Neutrophil (primary cell): ENCODE measurements around the gene KCNC4.

Experiments
- H3K27ac ChIP-seq: fragments of 200-600 bp; sonication (generic); 2 replicates; pipeline ENCODE4 v1.5.1; 2016; ENCODE audit warnings: mild to moderate bottlenecking, moderate library complexity
- H3K27me3 ChIP-seq: fragments of 200-600 bp; sonication (generic); 2 replicates; pipeline ENCODE4 v1.6.0; 2016; ENCODE audit warnings: mild to moderate bottlenecking
- H3K36me3 ChIP-seq: fragments of 200-600 bp; sonication (generic); 2 replicates; pipeline ENCODE4 v1.5.1; 2017
- H3K4me1 ChIP-seq, 2 experiments: fragments of 200-600 bp in 1 of 2; sonication (generic) in 1 of 2; 1 replicate in 1 of 2; 2 replicates in 1 of 2; pipeline versions ENCODE4 v1.5.1 to v1.6.1; 2013 to 2016; ENCODE audit warnings: low read depth in 1 of 2, low read length in 1 of 2, mild to moderate bottlenecking in 1 of 2, moderate library complexity in 1 of 2; ENCODE audit not compliant: control insufficient read depth in 1 of 2, insufficient read depth in 1 of 2
- H3K4me3 ChIP-seq, 2 experiments: fragments of 200-600 bp in 1 of 2; sonication (generic) in 1 of 2; 1 replicate in 1 of 2; 2 replicates in 1 of 2; pipeline ENCODE4 v1.5.1; 2013 to 2016; ENCODE audit warnings: low read depth in 1 of 2, low read length in 1 of 2, mild to moderate bottlenecking in 1 of 2, moderate library complexity in 1 of 2
- H3K9me3 ChIP-seq: fragments of 200-600 bp; sonication (generic); 2 replicates; pipeline ENCODE4 v1.5.1; 2016
- TF ChIP-seq, protein P1 (sequence below): fragments of 200-600 bp; sonication (generic); IDR thresholded peaks from 2 replicates; pipeline ENCODE4 v1.5.1; 2016; ENCODE audit warnings: antibody characterized with exemption

KCNC4 gene

DNA sequence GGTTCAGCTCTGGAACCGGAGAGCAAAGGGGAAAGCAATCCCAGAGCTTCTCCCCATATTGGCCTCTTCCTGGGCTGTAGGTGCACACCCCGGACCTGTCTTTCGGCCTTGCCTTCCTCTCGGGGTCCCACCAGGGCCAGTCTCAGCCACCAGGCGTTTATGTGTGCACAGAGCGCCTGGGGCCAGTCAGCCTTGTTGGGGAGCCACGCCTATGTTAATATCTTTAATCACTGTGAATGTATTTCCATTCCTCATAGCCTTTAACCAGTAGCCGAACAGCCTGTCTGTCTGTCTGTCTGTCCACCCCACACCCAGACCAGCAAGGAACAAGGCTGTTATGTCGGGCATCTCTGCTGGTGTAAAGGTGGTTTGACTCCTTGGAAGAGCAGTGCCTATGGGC lies 18.8 kb downstream of the KCNC4 start:
- H3K27ac ChIP-seq, result peak overlapping the region; percentile 13
- H3K36me3 ChIP-seq, result no peaks in the 10 kb centered on the region
- TF ChIP-seq, protein P1, sequence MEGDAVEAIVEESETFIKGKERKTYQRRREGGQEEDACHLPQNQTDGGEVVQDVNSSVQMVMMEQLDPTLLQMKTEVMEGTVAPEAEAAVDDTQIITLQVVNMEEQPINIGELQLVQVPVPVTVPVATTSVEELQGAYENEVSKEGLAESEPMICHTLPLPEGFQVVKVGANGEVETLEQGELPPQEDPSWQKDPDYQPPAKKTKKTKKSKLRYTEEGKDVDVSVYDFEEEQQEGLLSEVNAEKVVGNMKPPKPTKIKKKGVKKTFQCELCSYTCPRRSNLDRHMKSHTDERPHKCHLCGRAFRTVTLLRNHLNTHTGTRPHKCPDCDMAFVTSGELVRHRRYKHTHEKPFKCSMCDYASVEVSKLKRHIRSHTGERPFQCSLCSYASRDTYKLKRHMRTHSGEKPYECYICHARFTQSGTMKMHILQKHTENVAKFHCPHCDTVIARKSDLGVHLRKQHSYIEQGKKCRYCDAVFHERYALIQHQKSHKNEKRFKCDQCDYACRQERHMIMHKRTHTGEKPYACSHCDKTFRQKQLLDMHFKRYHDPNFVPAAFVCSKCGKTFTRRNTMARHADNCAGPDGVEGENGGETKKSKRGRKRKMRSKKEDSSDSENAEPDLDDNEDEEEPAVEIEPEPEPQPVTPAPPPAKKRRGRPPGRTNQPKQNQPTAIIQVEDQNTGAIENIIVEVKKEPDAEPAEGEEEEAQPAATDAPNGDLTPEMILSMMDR, result no peak
- H3K4me1 ChIP-seq, result peaks cover 33 to 48% of the 10 kb centered on the region in 2 experiments
- no peak overlapping the region for H3K4me3 ChIP-seq
- H3K9me3 ChIP-seq, result no peaks in the 10 kb centered on the region
- no peaks in the 10 kb centered on the region for H3K27me3 ChIP-seq

DNA sequence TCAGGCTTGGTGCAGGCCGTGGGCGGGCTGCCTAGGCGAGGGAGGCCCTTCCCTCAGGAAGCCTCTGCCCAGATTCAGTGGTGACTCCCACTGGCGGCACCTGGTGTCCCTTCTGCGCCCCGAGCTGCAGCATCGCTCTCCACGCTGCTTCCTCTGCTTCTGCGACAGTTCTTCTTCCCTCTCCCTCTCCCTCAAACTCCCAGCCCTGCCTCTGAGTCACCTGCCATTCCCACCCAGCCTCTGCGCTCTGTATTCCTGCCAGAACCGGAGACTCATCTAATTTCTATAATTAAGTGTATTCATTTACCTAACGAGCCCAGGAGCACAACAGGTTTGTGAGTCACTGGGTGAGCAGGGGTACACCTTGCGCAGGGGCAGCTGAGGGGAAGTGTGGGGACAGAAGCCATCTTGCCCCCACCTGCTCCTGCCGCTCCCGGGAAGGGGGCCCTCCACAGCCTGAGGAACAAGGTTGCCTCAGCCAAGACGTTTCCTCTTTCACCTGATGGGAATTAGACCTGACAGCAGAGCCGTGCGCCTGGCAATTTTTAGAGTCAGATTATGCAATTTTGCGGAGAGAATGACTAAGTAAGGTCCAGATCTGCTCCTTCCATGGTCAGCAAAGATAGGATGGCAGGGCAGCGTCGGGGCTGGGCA lies 19.4 kb downstream of the KCNC4 start:
- H3K27ac ChIP-seq, result peak overlapping the region; percentile 48
- TF ChIP-seq, protein P1, result no peak

GRCh38 chr1:110230381-110231199 lies 20.5 kb downstream of the KCNC4 start:
- no peaks in the 10 kb centered on the region for H3K27me3 ChIP-seq
- H3K4me3 ChIP-seq, result peak overlapping the region in 1 of 2 experiments; percentile 28
- TF ChIP-seq, protein P1, result no peak
- peaks cover 47 to 65% of the 10 kb centered on the region in 2 experiments for H3K4me1 ChIP-seq
- no peaks in the 10 kb centered on the region for H3K36me3 ChIP-seq
- H3K27ac ChIP-seq, result no peak overlapping the region
- H3K9me3 ChIP-seq, result no peaks in the 10 kb centered on the region

More for the DNA sequence above, 19.4 kb downstream of the KCNC4 start:
- H3K9me3 ChIP-seq, result no peaks in the 10 kb centered on the region
- H3K4me1 ChIP-seq, result peaks cover 39 to 54% of the 10 kb centered on the region in 2 experiments
- H3K4me3 ChIP-seq, result peak overlapping the region; percentile 8 to 28
- H3K36me3 ChIP-seq, result no peaks in the 10 kb centered on the region
- H3K27me3 ChIP-seq, result no peaks in the 10 kb centered on the region

GRCh38 chr1:110233861-110234260 lies 23.7 kb downstream of the KCNC4 start:
- peak overlapping the region in 1 of 2 experiments; percentile 10 for H3K4me3 ChIP-seq
- peak overlapping the region; percentile 21 for H3K27ac ChIP-seq
- H3K36me3 ChIP-seq, result no peaks in the 10 kb centered on the region
- H3K4me1 ChIP-seq, result peaks cover 58 to 73% of the 10 kb centered on the region in 2 experiments
- H3K27me3 ChIP-seq, result no peaks in the 10 kb centered on the region
- H3K9me3 ChIP-seq, result no peaks in the 10 kb centered on the region
- TF ChIP-seq, protein P1, result no peak

- Histone ChIP-seq H3K27ac (no peak overlapping the region), H3K4me1 (peaks cover 54 to 68% of the 10 kb centered on the region in 2 experiments)
- TF ChIP-seq, protein P1, result no peak
Measured at GRCh38 chr1:110234691-110235090, 24.6 kb downstream of the KCNC4 start.

More at GRCh38 chr1:110234691-110235090, 24.6 kb downstream of the KCNC4 start:
- no peaks in the 10 kb centered on the region for H3K36me3 ChIP-seq
- no peak overlapping the region for H3K4me3 ChIP-seq
- H3K9me3 ChIP-seq, result no peaks in the 10 kb centered on the region
- no peaks in the 10 kb centered on the region for H3K27me3 ChIP-seq
